ENCODE measurements around the gene SUPT7L. TPM values are rescaled to one million over a fixed set of nuclear protein-coding genes. Genes with fewer than 3 reads are reported as not detected.

The SUPT7L gene
- total RNA-seq, 1 experiment from 2014 or later, result 25.2 TPM

GRCh38 chr2:27613985-27614384, 49.4 kb downstream of the SUPT7L start:
- Histone ChIP-seq H3K9me2 (ENCODE audit: insufficient read depth) (no peaks in the 10 kb centered on the region), H3K9me3 (ENCODE audit: control insufficient read depth in 1 of 2, insufficient read depth in 1 of 2, low read depth in 1 of 2, low read length in 2 of 2) (no peaks in the 10 kb centered on the region), H3K79me2 (ENCODE audit: insufficient read depth, low read length) (peaks cover 24% of the 10 kb centered on the region), H4K20me1 (ENCODE audit: insufficient read depth) (0 out of 2 replicates have a peak, but pooled peaks cover 6% of the 10 kb centered on the region), H3K27me3 (ENCODE audit: insufficient read depth, low read length) (no peaks in the 10 kb centered on the region), H3K9ac (ENCODE audit: low read length) (no peak overlapping the region), H3K27ac (ENCODE audit: low read depth, low read length) (no peak overlapping the region), H3K4me3 (replicated peaks in 1 of 2; ENCODE audit: low read depth in 1 of 2, low read length in 2 of 2) (no peak overlapping the region), H2AFZ (ENCODE audit: low read depth, low read length, poor library complexity, severe bottlenecking) (no peak overlapping the region), H3K4me1 (ENCODE audit: control insufficient read depth in 1 of 2, insufficient read depth in 2 of 2, low read length in 2 of 2) (no peaks in the 10 kb centered on the region), H3K36me3 (ENCODE audit: control insufficient read depth in 1 of 2, insufficient read depth in 2 of 2, low read length in 2 of 2) (peaks cover 35 to 40% of the 10 kb centered on the region in 2 experiments; a peak in 3 of 4 replicates), H3K4me2 (ENCODE audit: low read length) (no peak overlapping the region)
- intact Hi-C loops (cut with micrococcal nuclease), result no loop called here
- RAD21 ChIA-PET (ENCODE audit: low non-redundant PET in 1 of 2, low total read pairs in 2 of 2, uncharacterized antibody in 2 of 2, unreplicated experiment in 2 of 2), result no interaction called here
- no TSS peak for BruUV-seq (replicated peaks)
- ATAC-seq, result no peak
- DNase-seq (ENCODE audit: low read depth, low spot score), result no peak
- POLR2A ChIA-PET, result no interaction called here
- CTCF ChIA-PET, result no interaction called here
- TF ChIP-seq ELF1 (IDR thresholded peaks at IDR 0.05; ENCODE audit: borderline replicate concordance, low read depth), result no peak
- no peak for TF ChIP-seq CTCF (IDR thresholded peaks at IDR 0.05 in 2 of 3, conservative IDR thresholded peaks at IDR 0.05 in 1 of 3; ENCODE audit: borderline replicate concordance in 1 of 3, insufficient read depth in 1 of 3, low read depth in 2 of 3, low read length in 2 of 3)
- no peak for TF ChIP-seq CEBPB (IDR thresholded peaks at IDR 0.05; ENCODE audit: low read depth)
- TF ChIP-seq ZFX (IDR thresholded peaks at IDR 0.05), result no peak
- TF ChIP-seq, protein P1, sequence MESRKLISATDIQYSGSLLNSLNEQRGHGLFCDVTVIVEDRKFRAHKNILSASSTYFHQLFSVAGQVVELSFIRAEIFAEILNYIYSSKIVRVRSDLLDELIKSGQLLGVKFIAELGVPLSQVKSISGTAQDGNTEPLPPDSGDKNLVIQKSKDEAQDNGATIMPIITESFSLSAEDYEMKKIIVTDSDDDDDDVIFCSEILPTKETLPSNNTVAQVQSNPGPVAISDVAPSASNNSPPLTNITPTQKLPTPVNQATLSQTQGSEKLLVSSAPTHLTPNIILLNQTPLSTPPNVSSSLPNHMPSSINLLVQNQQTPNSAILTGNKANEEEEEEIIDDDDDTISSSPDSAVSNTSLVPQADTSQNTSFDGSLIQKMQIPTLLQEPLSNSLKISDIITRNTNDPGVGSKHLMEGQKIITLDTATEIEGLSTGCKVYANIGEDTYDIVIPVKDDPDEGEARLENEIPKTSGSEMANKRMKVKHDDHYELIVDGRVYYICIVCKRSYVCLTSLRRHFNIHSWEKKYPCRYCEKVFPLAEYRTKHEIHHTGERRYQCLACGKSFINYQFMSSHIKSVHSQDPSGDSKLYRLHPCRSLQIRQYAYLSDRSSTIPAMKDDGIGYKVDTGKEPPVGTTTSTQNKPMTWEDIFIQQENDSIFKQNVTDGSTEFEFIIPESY (IDR thresholded peaks at IDR 0.05; ENCODE audit: extremely low read depth, insufficient replicate concordance, low read length), result no peak
- TF ChIP-seq RAD21 (IDR thresholded peaks at IDR 0.05; ENCODE audit: low read depth), result no peak

Measured in HCT116 (cell line).